HG02763 (cell line): ENCODE results near the gene SLC4A4.

Experiments
- ATAC-seq: cut with Tn5 transposase; IDR thresholded peaks from one replicate; pipeline ENCODE4 v1.9.1; 2021; ENCODE audit warnings: mild to moderate bottlenecking, moderate library complexity; ENCODE audit not compliant: unreplicated experiment

SLC4A4 gene

DNA sequence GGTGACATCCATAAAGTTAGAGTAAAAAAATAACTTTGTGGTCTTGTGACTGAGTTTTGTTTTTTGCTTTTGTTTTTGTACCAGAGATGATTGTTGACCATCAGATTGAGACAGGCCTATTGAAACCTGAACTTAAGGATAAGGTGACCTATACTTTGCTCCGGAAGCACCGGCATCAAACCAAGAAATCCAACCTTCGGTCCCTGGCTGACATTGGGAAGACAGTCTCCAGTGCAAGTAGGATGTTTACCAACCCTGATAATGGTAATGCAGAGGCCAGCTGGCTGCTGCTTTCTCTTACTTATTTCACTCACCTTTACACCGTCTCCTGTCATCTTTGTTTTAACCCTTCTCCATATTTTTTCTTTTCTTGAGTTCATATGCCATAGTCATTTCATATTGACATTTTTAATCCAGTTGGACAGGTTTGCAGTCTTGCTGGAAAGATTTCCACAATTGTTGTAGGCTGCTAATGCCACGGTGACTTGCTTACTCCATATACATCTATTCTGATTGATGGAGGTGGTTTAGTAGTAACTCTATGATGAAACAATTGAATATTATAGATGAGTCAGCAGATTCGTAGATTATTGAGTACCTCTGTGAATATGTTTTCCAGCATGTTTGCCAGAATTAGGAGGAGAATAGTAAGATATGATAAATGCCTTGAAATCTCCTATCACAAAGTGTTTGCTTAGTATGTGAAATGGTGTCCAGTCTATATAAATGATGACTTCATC, 18.3 kb downstream of the SLC4A4 start:
- ATAC-seq = no peak

DNA sequence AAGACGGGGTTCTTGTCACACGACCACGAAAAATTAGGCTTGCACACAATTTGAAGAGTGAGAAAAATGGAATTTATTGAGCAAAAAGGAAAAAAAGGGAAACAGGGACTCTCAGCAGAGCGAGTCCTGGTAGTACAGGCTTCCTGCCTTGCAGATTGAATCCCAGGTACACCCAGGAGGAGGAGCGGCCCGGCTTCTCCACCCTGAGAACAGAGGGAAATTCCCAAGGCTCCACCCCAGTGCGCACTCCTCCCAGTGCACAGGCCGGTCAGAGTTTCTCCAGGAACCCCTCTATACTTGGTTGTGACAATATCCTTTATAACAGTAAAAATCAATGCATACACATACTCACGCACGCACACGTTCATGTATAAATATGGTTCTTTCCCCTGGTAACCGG, 22.0 kb downstream of the SLC4A4 start:
- ATAC-seq = no peak

DNA sequence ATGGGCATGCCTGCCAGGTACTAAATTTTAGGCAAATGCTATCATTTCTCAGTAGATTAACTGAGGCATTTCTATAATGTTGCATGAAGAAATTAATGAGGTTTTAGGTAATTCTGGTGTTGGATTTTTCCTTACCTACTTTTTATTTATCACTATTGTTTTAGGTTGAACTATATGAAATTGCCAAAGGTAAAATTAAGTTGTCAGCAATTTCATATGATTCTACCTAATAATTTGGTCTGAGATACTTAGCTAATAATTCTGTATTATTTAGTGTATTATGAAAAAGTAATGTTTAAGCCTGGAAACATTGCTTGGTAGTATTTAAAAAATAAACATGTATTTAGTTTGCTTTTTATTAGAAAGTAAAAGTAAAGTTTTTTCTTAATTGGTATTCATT, 22.7 kb downstream of the SLC4A4 start:
- no peak for ATAC-seq

DNA sequence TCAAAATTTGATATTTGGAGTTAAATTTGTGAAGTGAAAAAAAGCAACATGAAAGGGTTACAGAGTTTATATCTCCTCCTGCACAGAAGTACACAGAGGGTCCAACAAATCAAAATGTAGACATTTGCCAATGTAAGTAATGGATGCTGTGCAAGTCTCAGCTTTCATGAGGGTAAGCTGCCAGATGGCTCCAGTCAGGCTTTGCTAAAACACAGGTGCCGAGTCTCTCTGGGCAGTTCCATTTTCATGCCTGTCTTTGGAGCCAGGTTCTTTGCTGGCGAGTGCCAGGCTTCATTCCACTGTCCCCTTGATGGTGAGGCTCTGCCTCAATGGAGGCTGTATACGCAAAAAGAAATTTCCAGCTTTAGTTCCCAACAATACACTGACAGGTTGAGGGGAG, 27.9 kb downstream of the SLC4A4 start:
- ATAC-seq = no peak

DNA sequence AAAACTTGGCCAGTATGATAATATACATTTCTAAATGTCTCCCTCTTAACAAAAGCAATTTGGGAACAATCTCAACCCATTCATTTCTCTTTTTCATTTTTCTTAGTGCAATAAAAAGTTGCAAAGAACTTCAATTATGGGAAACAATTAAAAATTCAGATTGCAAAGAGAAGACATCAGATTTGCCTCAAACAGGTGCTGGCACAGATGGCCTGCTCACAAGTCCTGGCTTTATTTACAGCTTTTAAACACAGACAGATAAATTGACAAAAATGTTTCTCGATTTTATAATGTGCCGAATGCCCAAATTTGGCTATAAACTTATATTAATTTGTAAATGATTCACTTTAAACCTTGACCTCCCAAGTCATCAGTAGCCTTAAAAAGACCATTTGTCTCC, 28.7 kb downstream of the SLC4A4 start:
- ATAC-seq = no peak

DNA sequence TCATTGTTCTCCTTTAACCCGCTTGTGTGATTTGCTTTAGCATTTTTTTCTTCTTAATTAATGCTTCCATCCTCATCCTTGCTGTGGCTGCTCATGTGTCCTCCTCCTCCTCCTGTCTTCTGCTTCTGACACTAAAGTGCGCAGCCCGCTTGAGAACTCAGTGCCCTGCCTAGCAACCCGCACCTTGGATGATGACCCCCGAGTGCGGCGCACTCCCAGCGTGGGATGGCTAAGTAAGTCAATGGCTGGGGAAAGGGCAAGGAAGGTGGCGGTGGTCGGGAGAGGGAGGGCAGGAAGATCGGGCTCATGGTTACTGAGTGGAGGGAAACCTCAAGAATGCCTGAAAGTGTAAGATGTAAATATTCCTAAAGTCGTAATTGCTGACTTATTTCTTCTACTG, 30.1 kb downstream of the SLC4A4 start:
- no peak for ATAC-seq

DNA sequence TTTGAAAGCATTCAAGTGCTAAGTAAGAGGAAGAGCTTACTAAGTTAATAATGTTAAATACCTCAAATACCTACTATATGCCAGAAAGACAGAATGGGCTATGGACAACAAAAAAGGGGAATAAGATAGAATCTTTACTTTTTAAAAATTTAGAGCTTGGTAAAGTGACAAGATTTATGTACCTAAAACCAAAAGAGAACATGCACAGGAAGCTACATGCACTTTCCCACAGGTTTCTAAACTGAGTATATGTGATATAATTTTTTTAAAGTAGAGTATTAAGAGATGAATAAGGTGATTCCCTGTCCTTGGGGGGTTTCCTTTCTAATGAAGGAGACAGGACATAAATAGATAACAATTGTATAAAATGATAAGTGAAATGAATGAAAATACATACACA, 30.7 kb downstream of the SLC4A4 start:
- no peak for ATAC-seq

DNA sequence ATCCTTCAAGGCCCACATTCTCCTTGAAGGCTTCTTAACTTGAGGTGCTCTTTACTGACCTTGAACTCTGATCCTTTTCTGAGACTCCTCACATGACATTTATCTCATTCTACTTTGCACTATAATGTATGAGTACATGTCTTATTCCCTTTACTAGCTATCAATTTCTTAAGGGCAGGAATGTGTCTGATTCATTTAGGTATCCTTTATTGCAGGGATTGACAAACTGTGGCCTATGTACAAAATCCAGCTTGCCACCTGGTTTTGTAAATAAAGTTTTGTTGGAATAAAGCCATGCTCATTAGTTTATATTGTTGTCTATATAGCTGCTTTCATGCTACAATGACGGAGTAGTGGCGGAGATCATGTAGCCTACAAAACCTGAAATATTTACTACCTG, 36.7 kb downstream of the SLC4A4 start:
- no peak for ATAC-seq

DNA sequence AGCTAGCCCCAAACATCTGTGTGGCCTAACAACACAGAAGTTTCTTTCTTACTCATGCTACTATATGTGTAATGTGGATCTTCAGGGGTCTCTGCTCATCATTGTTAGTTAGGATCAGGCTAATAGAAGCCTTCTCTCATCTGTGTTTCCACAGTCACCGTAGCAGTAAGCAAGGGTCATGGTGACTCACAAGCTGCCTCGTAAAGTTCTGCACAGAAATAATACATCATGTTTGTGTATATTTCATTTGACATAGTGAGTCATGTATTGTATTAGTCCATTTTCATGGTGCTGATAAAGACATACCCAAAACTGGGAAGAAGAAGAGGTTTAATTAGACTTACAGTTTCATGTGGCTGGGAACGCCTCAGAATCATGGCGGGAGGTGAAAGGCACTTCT, 38.7 kb downstream of the SLC4A4 start:
- ATAC-seq = no peak

DNA sequence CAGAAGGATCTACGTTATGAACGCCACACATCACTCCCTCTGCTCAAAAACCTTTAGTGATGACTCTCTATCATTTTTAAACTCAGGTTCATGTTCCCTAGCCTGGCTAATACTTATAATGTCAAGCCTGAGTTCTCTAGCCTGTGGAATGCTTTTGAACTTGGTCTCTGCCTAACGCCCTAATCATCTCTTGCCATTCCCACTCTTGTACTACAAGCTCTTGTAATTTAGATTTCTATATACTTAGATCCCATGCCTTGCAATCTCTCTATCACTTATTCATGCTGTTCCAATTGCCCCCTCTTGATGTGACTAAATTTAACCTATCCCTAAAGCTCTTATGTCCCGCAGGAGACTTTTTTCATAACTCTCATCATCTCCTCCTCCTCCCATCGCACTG, 40.3 kb downstream of the SLC4A4 start:
- no peak for ATAC-seq

DNA sequence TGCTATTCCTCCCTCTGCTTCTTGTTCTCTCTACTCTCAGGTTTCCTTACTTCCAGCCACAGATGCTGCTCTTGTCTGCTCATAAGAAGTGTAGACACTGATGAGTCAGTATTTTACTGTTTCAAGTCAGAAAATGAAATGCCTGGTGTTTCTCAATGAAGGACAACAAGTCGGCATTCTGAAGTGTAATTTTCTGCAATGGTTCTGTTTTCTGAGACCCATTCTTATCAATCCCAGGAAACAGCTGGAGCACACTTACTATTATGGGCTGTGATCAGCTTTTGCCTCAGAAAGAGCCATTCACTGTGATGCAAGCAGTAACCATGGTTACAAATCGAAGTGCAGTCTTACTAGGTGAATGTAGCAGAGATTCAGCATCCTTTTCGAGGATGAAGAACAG, 42.0 kb downstream of the SLC4A4 start:
- ATAC-seq = no peak

DNA sequence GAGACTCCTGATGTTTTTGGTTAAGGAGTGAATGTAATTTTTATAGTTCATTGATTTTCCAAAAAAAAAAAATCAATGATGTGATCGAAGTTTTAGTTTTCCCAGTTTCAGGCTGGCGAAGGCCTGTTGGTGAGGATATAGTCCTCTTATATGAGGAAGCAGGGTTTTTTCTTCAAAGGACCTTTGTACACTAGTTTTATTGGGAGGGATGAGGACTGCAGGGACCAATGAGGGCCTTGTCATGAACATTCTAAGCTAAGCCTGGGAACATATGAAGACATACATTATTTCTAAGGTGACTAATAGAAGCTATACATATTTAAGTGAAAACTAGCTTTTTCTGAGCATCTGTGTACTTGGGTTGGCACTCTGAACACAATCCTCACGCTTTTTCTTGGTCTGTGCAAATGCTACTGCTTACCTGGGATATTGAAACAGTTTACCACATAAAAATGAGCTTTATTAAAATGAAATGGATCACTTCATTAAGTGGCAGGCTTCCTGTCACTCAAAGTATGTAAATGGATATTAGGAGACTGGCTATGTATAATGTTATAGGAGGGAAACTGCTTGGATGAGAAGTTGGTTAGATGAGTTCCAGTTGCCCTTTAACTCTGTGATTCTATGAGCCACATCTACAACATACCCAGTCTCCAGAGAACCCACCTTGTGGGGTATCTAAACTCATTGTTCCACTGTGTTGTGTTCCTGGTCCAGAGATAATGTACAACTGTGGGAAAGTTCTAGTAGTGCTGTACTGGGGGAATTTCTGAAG, 43.5 kb downstream of the SLC4A4 start:
- ATAC-seq = no peak

DNA sequence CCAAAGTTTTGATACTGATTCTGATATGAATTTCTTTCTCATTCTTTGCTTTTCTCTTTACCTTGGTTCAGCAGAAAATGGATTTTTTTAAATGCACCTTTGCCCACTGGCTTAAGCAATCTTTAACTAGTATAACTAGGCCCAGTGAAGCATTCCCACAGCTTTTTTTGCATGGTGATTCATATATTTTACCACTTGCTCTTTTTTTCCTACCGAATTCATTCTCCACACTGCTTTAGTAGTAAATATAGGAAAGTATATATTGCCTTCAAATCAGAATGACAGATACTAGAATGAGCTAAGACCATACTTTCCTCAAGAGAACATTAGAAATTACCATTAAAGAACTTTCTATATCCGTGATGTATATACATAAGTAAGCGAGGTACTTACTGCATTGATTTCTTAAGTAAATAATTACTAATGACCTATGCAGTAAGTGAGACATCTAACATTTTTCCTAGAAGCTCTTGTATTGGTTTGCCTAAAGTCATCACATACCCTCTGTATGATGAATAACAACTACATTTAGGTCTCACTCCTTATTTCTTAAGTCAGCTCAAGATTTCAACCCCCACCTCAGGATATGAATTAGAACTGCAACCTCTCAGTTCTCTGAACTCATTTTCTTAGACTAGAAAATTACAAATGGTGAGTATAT, 44.2 kb downstream of the SLC4A4 start:
- no peak for ATAC-seq

DNA sequence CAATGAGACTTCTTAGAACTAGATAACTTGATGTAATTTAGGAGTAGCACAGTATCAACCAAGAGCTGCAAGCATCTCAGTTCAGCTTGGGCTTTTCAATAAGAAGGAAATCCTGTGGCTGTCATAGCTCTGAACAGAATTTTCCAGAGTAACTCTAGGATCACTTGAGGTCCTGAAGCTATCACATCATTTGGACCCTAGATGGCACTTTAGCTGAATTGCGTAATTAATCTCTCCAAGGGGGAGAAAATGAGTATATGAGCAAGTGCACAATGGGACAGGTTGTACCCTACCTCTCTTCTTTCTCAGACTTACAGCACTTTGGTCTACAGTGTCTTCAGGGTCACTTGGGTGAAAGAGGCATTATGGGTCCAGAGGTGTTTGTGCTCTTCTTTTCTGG, 45.2 kb downstream of the SLC4A4 start:
- ATAC-seq = no peak

DNA sequence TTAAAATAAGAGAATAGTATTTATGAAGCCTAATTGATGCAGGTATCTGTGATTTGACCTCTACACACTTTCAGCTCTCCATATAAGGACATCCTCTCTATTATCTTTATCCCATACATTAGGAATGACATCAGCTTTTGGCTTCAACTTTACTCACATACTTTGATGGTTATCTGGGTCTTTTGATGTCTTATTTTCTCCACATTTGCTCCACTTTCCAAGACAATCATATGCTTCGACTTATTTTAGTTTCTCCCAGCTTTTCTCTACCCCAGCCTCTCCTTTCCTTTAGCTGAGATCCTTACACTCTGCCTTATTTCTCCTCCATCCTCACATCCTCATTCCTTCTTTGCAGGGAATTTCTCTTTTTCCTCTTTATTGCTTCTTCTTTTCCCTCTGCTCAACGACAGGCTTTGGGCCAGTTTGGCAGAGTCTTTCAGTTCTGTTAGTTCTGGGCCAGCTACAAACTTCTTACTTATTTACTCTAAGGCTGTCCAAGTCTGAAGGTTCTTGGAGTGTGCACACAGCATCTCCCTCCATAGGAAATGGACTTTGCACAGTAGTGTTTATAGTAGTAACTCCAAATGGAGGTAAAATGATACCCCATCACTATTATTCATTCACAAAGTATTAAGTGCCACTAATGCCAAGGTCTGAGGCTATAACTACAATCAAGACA, 50.5 kb downstream of the SLC4A4 start:
- ATAC-seq = no peak

DNA sequence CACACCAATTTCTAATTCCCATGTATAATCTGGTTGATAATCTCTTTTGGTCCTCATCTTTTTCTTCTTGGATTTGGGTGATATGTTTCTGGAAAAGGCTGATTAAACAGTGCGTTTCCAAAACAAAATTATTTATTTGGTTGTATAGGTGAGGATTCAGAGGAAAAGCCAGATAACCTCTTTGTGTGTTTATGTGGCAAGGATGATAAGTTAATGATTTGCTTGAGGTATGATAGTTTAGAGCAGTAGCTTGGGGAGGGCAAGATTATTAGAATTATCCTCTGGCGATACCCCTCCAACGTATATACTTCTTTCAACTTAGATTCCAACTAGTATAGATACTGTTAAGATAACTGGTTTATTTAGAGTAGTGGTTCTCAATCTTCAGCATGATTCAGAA, 53.3 kb downstream of the SLC4A4 start:
- no peak for ATAC-seq

DNA sequence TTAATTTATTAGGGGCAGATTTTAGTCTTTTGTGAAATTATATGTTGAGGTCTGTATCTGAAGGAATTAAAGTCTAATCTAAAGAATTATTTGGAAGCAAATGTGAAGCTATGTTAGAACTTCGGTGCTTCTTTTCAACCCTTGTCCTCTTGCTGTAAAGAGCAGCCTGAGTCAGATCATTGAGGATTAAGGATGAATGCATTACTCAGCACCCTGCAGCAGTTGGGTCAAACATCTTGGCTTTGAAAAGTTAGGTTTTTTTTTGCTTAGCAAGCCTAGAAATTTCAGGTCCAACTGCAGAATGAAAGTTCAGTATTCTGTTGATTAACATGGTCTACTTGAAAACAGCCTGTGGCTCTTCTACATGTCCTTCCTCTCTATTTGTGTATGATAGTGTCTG, 57.6 kb downstream of the SLC4A4 start:
- no peak for ATAC-seq

DNA sequence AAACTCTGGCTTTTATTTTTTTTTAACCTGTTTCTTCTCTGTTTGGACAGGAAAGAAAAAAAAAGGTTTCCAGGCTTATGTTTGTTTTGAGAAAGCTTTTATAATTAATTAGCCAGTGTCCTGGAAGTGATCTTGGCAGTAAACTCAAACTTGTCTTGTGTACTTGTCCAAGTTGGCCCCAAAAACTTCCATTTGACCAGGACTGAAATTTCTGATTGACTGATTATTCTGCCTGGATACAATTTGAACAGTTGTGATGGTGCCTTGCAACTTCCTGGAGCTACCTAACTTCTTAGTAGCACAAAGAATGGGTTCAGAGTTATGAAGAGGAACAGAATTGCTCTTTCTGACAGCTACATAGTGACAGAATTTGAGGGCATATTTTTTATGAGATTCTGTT, 62.0 kb downstream of the SLC4A4 start:
- no peak for ATAC-seq

DNA sequence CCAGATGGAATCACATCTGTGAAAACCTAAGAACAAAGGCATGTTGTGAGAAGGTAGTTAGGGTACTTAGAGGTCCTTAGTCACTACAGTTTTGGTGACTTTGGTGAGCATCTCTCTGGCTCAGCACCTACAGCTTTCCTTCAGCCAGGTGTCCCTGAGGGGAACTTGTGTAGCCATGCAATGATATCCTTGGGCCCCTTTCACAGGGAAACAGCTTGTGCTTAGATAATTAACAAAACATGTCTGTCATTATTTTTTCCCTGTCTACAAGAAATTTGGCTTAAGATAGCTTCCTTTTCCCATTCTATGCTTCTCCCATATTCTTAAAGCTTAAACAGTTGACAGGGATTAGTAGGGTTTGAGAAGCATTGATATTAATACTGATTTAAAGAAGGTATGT, 63.8 kb downstream of the SLC4A4 start:
- ATAC-seq = no peak

DNA sequence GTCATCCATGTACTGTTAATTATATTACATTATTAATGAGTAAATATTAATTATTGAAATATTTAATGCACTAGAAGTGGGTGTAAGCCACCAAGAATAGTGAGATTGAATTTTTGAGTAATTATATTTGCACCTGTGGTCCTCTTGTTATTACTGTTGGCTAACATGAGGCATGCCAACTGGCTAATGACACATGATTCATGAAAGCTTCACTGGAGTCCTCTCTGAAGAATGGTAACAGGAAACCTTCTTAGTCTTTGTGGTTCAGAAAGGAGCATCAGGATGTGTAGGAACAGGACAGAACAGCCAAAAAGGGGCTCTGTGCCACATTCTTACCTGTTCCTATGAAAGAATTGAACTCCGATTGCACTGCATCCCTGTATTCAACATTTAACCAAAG, 65.2 kb downstream of the SLC4A4 start:
- no peak for ATAC-seq

DNA sequence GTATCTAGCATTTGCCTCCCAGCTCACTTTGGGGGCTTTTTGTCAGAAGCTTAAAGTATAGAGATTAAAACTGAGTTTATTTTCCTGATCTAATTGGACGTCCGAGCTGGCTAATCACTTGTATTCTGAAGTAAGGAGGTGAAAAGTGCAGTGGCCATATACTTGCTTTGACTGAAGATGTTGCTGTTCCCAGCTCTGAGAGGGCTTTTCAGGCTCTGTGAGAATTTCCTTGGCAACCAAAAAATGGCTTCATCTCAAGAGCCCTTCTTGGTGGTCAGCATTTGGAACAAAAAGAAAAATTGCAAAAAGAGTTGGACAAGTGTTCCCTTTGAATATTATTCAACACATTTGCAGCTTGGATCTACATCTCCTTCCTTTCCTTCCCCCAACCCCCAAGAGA, 67.0 kb downstream of the SLC4A4 start:
- no peak for ATAC-seq
